ENCODE data around the gene PREX1. TPM values are rescaled to one million over a fixed set of nuclear protein-coding genes. Genes with fewer than 3 reads are reported as not detected.

Gene PREX1
- total RNA-seq, 4 donors from 2014 or later, result 29.7 to 56.3 (median 46.6) TPM

GRCh38 chr20:48845721-48846306, 18.0 kb upstream of the PREX1 start:
- no peak for TF ChIP-seq CTCF (IDR thresholded peaks at IDR 0.05; ENCODE audit: low read depth)

DNA sequence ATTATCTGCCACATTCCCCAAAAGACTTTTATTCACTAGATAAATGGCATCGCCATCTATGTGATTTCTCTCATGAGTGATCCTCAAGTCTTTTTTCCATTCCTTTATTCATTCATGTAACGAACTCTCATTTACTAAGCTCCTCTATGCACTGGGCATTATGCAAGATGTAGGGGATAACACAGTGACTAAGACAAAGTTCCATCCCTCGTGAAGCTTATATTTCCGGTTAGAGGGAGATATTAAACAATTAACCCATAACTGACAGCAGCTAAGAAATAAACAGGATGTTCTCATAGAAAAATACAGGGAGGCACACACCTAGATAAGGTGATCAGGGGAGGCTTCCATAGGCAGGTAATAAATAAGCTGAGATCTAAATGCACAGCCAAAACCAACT, 17.2 kb upstream of the PREX1 start:
- no peak for TF ChIP-seq CTCF (IDR thresholded peaks at IDR 0.05; ENCODE audit: low read depth)

DNA sequence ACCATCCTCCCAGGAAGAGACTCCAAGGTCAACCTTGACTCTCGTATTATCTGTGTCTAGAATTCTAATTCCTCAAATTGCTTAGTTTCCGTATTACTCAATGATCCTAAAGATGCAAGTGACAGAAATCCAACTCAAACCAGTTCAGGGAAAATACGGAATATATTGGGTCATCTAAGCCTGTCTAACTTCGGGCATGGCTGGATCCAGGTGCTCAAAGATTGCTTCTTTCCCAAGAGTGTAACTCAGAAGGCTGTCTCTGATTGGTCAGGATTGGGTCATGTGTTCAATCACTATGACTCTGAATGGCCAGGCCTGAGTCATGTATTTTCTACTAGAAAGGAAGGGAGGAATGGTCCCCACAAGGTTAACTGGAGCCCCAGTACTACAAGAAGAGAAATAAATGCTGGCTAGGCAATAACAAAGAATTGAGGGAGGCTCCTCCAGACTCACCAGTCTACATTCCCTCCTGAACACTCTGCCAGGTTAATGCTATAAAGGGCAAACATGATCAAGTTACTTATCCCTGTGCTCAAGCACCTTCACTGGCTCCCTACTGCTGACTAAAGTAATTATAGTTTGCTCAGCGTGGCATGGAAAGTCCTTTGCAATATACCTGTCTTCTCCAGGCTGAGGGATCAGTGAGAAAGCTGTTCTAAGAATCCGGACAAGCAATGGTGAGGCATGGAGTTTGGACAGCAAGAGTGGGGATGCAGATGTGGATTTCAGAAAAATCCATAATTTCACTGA, 15.4 kb upstream of the PREX1 start:
- TF ChIP-seq CTCF (IDR thresholded peaks at IDR 0.05; ENCODE audit: low read depth), result no peak

DNA sequence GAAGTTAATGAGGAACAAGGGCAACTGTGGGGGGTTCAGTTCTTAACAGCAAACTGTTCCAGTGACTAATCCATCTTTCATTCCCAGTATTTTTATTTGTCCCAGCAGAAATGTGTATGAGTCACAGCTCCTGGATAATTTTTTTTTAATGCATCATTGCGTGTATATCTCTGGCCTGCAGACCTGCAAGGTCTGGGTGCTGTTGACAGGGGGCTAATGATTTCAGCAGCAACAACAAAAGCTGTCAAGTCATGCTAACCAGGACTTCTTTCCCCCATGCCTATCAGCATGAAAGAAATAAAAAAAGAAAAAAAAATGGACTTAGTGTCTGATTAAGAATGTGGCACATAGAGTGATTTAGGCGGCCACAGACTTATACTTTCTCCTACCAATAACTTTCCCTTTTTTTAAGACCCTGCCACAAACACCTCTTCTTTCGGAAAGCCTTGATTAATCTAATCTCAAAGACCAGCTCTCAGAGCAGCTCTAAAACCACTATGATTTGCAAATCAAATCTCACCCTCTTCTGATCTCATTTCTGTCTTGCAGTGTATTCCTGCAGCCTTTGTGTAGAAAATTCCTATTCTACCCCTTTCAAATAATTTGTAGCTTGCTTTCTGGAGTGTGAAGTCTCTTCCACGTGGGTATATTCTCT, 14.2 kb upstream of the PREX1 start:
- TF ChIP-seq CTCF (IDR thresholded peaks at IDR 0.05; ENCODE audit: low read depth), result no peak

GRCh38 chr20:48841196-48841874, 13.5 kb upstream of the PREX1 start:
- TF ChIP-seq CTCF (IDR thresholded peaks at IDR 0.05; ENCODE audit: low read depth), result no peak

- no peak for TF ChIP-seq CTCF (IDR thresholded peaks at IDR 0.05; ENCODE audit: low read depth)
Measured at GRCh38 chr20:48839154-48839917, 11.5 kb upstream of the PREX1 start.

All from subcutaneous adipose tissue (tissue), 4 donors.